Stimulated activated naive CD8-positive, alpha-beta T cell treated with anti-CD3 and anti-CD28 coated beads, Interleukin-15, Interleukin-2, amounts not matched to agents 100 ng/mL and 50 ng/mL, for 24 hours (primary cell): ENCODE measurements around the gene MYH15.

Experiments
- H3K27ac Mint-ChIP-seq: one replicate; pipeline ENCODE4 v1.8.0; 2021; ENCODE audit warnings: mild to moderate bottlenecking, mixed read lengths
- H3K27me3 Mint-ChIP-seq: one replicate; pipeline ENCODE4 v1.8.0; 2021; ENCODE audit warnings: mixed read lengths
- H3K36me3 Mint-ChIP-seq: one replicate; pipeline ENCODE4 v1.8.0; 2021; ENCODE audit warnings: low read depth, mixed read lengths
- H3K4me1 Mint-ChIP-seq: one replicate; pipeline ENCODE4 v1.8.0; 2021; ENCODE audit warnings: low read depth, mixed read lengths
- H3K4me3 Mint-ChIP-seq: one replicate; pipeline ENCODE4 v1.8.0; 2021; ENCODE audit warnings: mild to moderate bottlenecking, mixed read lengths
- H3K9me3 Mint-ChIP-seq: one replicate; pipeline ENCODE4 v1.8.0; 2021; ENCODE audit warnings: mixed read lengths

The MYH15 gene

GRCh38 chr3:108494906-108495531 lies 15.4 kb downstream of the MYH15 start:
- Mint-ChIP-seq H3K27ac (no peak overlapping the region), H3K4me3 (no peak overlapping the region), H3K36me3 (no peaks in the 10 kb centered on the region), H3K9me3 (no peaks in the 10 kb centered on the region), H3K27me3 (no peaks in the 10 kb centered on the region), H3K4me1 (no peaks in the 10 kb centered on the region)

GRCh38 chr3:108493862-108494261 lies 16.5 kb downstream of the MYH15 start:
- H3K4me1 Mint-ChIP-seq = no peaks in the 10 kb centered on the region
- no peaks in the 10 kb centered on the region for H3K27me3 Mint-ChIP-seq
- no peak overlapping the region for H3K27ac Mint-ChIP-seq
- no peaks in the 10 kb centered on the region for H3K9me3 Mint-ChIP-seq
- no peak overlapping the region for H3K4me3 Mint-ChIP-seq
- H3K36me3 Mint-ChIP-seq = no peaks in the 10 kb centered on the region

GRCh38 chr3:108491456-108491855 lies 18.9 kb downstream of the MYH15 start:
- no peaks in the 10 kb centered on the region for H3K27me3 Mint-ChIP-seq
- H3K27ac Mint-ChIP-seq = no peak overlapping the region
- H3K4me1 Mint-ChIP-seq = no peaks in the 10 kb centered on the region
- no peak overlapping the region for H3K4me3 Mint-ChIP-seq
- H3K9me3 Mint-ChIP-seq = no peaks in the 10 kb centered on the region
- no peaks in the 10 kb centered on the region for H3K36me3 Mint-ChIP-seq

GRCh38 chr3:108489776-108490175 lies 20.6 kb downstream of the MYH15 start:
- no peaks in the 10 kb centered on the region for H3K27me3 Mint-ChIP-seq
- no peaks in the 10 kb centered on the region for H3K36me3 Mint-ChIP-seq
- no peak overlapping the region for H3K4me3 Mint-ChIP-seq
- no peaks in the 10 kb centered on the region for H3K9me3 Mint-ChIP-seq
- H3K27ac Mint-ChIP-seq = no peak overlapping the region
- H3K4me1 Mint-ChIP-seq = no peaks in the 10 kb centered on the region

- H3K27me3 Mint-ChIP-seq = no peaks in the 10 kb centered on the region
- H3K27ac Mint-ChIP-seq = no peak overlapping the region
- H3K36me3 Mint-ChIP-seq = no peaks in the 10 kb centered on the region
- no peaks in the 10 kb centered on the region for H3K9me3 Mint-ChIP-seq
- no peak overlapping the region for H3K4me3 Mint-ChIP-seq
- no peaks in the 10 kb centered on the region for H3K4me1 Mint-ChIP-seq
Measured at GRCh38 chr3:108488631-108489030, 21.8 kb downstream of the MYH15 start.

- Mint-ChIP-seq H3K4me3 (no peak overlapping the region), H3K4me1 (no peaks in the 10 kb centered on the region), H3K9me3 (no peaks in the 10 kb centered on the region), H3K36me3 (no peaks in the 10 kb centered on the region), H3K27me3 (no peaks in the 10 kb centered on the region), H3K27ac (no peak overlapping the region)
Measured at GRCh38 chr3:108487439-108487838, 23.0 kb downstream of the MYH15 start.

GRCh38 chr3:108486941-108487340 lies 23.5 kb downstream of the MYH15 start:
- Mint-ChIP-seq H3K4me1 (no peaks in the 10 kb centered on the region), H3K27me3 (no peaks in the 10 kb centered on the region), H3K9me3 (no peaks in the 10 kb centered on the region), H3K4me3 (no peak overlapping the region), H3K27ac (no peak overlapping the region), H3K36me3 (no peaks in the 10 kb centered on the region)

- Mint-ChIP-seq H3K27ac (no peak overlapping the region), H3K4me3 (no peak overlapping the region), H3K27me3 (no peaks in the 10 kb centered on the region), H3K36me3 (no peaks in the 10 kb centered on the region), H3K4me1 (no peaks in the 10 kb centered on the region), H3K9me3 (no peaks in the 10 kb centered on the region)
Measured at GRCh38 chr3:108486338-108486737, 24.1 kb downstream of the MYH15 start.

- H3K4me3 Mint-ChIP-seq = no peak overlapping the region
- H3K36me3 Mint-ChIP-seq = no peaks in the 10 kb centered on the region
- no peak overlapping the region for H3K27ac Mint-ChIP-seq
- H3K9me3 Mint-ChIP-seq = no peaks in the 10 kb centered on the region
- H3K27me3 Mint-ChIP-seq = no peaks in the 10 kb centered on the region
- H3K4me1 Mint-ChIP-seq = no peaks in the 10 kb centered on the region
Measured at GRCh38 chr3:108485146-108485545, 25.2 kb downstream of the MYH15 start.

GRCh38 chr3:108479224-108479623 lies 31.2 kb downstream of the MYH15 start:
- H3K4me1 Mint-ChIP-seq = peaks cover 4% of the 10 kb centered on the region
- no peak overlapping the region for H3K4me3 Mint-ChIP-seq
- H3K36me3 Mint-ChIP-seq = no peaks in the 10 kb centered on the region
- no peak overlapping the region for H3K27ac Mint-ChIP-seq
- H3K27me3 Mint-ChIP-seq = no peaks in the 10 kb centered on the region
- H3K9me3 Mint-ChIP-seq = no peaks in the 10 kb centered on the region

GRCh38 chr3:108477511-108478147 lies 32.8 kb downstream of the MYH15 start:
- Mint-ChIP-seq H3K4me3 (no peak overlapping the region), H3K9me3 (no peaks in the 10 kb centered on the region), H3K4me1 (peaks cover 4% of the 10 kb centered on the region), H3K27ac (no peak overlapping the region), H3K36me3 (no peaks in the 10 kb centered on the region), H3K27me3 (peaks cover 1% of the 10 kb centered on the region)

- H3K36me3 Mint-ChIP-seq = no peaks in the 10 kb centered on the region
- peaks cover 4% of the 10 kb centered on the region for H3K4me1 Mint-ChIP-seq
- H3K27ac Mint-ChIP-seq = no peak overlapping the region
- H3K9me3 Mint-ChIP-seq = no peaks in the 10 kb centered on the region
- H3K27me3 Mint-ChIP-seq = peaks cover 7% of the 10 kb centered on the region
- no peak overlapping the region for H3K4me3 Mint-ChIP-seq
Measured at GRCh38 chr3:108475220-108475782, 35.1 kb downstream of the MYH15 start.

GRCh38 chr3:108474581-108474980 lies 35.8 kb downstream of the MYH15 start:
- Mint-ChIP-seq H3K27me3 (peaks cover 7% of the 10 kb centered on the region), H3K36me3 (no peaks in the 10 kb centered on the region), H3K4me1 (peaks cover 4% of the 10 kb centered on the region), H3K9me3 (no peaks in the 10 kb centered on the region), H3K4me3 (no peak overlapping the region), H3K27ac (no peak overlapping the region)

- no peaks in the 10 kb centered on the region for H3K9me3 Mint-ChIP-seq
- H3K36me3 Mint-ChIP-seq = no peaks in the 10 kb centered on the region
- H3K27ac Mint-ChIP-seq = no peak overlapping the region
- peaks cover 4% of the 10 kb centered on the region for H3K4me1 Mint-ChIP-seq
- H3K4me3 Mint-ChIP-seq = no peak overlapping the region
- H3K27me3 Mint-ChIP-seq = peaks cover 7% of the 10 kb centered on the region
Measured at GRCh38 chr3:108473711-108474110, 36.7 kb downstream of the MYH15 start.

GRCh38 chr3:108472001-108472591 lies 38.3 kb downstream of the MYH15 start:
- no peak overlapping the region for H3K4me3 Mint-ChIP-seq
- H3K27me3 Mint-ChIP-seq = peaks cover 7% of the 10 kb centered on the region
- no peak overlapping the region for H3K27ac Mint-ChIP-seq
- H3K36me3 Mint-ChIP-seq = no peaks in the 10 kb centered on the region
- H3K9me3 Mint-ChIP-seq = no peaks in the 10 kb centered on the region
- no peaks in the 10 kb centered on the region for H3K4me1 Mint-ChIP-seq
